ENCODE results near the gene GABARAPL2. TPM values are rescaled to one million over a fixed set of nuclear protein-coding genes. Genes with fewer than 3 reads are reported as not detected.
"Not testable (repeated sequence)": the region's sequence is repeated elsewhere in the genome, so short reads cannot be mapped to it uniquely, and the experiment has no call there.

The GABARAPL2 gene
- total and polyA plus RNA-seq, 2 donors (not counting 1 experiment from before 2014, with no cell fraction given): 73.0 to 84.9 TPM

DNA sequence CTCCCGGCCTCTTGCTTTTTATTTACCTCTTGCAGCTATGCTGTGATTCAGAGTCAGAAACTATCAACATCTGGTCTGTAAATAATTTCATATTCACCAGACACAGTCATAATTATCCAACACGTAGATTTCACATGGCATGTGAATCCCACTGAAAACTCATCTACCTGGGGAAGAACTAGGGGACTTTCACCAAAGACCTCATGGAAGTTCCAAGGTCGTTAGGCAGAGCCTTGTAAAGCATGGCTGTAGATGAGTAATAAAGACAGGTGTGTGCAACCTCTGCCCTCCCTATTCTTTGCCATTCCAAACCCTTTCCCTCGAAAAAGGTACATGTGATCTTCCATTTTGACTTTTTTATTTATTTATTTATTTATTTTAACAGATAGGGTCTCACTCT lies 28.4 kb upstream of the GABARAPL2 start:
- Histone ChIP-seq H3K9me3 (ENCODE audit: control extremely low read depth in 1 of 3, control insufficient read depth in 2 of 3, insufficient read depth in 1 of 3, low read length in 2 of 3) (no peaks in the 10 kb centered on the region), H3K27ac (ENCODE audit: low read length in 2 of 2) (no peak overlapping the region), H3K4me1 (ENCODE audit: control insufficient read depth in 2 of 2, insufficient read depth in 2 of 2, low read length in 2 of 2) (no peaks in the 10 kb centered on the region), H3K4me2 (replicated peaks; ENCODE audit: low read depth, low read length, poor library complexity, severe bottlenecking) (no peak overlapping the region), H3K27me3 (replicated peaks in 1 of 4; ENCODE audit: control extremely low read depth in 1 of 4, control insufficient read depth in 3 of 4, insufficient read depth in 4 of 4, low read length in 3 of 4) (no peaks in the 10 kb centered on the region), H3K4me3 (ENCODE audit: control extremely low read depth in 1 of 5, extremely low read depth in 1 of 5, insufficient read depth in 1 of 5, low read depth in 2 of 5, low read length in 4 of 5) (no peak overlapping the region), H3K9ac (ENCODE audit: low read length) (no peak overlapping the region), H3K36me3 (replicated peaks in 1 of 2; ENCODE audit: control extremely low read depth in 1 of 2, control insufficient read depth in 1 of 2, extremely low read depth in 1 of 2, insufficient read depth in 2 of 2, low read length in 1 of 2) (no peaks in the 10 kb centered on the region), H3K79me2 (ENCODE audit: control insufficient read depth, insufficient read depth, low read length) (no peaks in the 10 kb centered on the region), H2AFZ (ENCODE audit: insufficient read depth, low read depth, low read length, poor library complexity, severe bottlenecking) (no peak overlapping the region), H4K20me1 (ENCODE audit: control insufficient read depth, insufficient read depth, low read length, poor library complexity, severe bottlenecking) (no peaks in the 10 kb centered on the region)
- WGBS (ENCODE audit: insufficient coverage): 100% methylated on average over 1 of the region's 4 CpGs
- ChIA-PET CTCF (no interaction called here), POLR2A (no interaction called here)
- intact Hi-C loops (cut with micrococcal nuclease): no loop called here
- Mint-ChIP-seq H3K4me1 (no peaks in the 10 kb centered on the region), H3K9me3 (ENCODE audit: insufficient read depth) (no peaks in the 10 kb centered on the region), H3K27me3 (peaks cover 3% of the 10 kb centered on the region), H3K27ac (no peak overlapping the region), H3K4me3 (no peak overlapping the region)
- TF ChIP-seq, protein P1, sequence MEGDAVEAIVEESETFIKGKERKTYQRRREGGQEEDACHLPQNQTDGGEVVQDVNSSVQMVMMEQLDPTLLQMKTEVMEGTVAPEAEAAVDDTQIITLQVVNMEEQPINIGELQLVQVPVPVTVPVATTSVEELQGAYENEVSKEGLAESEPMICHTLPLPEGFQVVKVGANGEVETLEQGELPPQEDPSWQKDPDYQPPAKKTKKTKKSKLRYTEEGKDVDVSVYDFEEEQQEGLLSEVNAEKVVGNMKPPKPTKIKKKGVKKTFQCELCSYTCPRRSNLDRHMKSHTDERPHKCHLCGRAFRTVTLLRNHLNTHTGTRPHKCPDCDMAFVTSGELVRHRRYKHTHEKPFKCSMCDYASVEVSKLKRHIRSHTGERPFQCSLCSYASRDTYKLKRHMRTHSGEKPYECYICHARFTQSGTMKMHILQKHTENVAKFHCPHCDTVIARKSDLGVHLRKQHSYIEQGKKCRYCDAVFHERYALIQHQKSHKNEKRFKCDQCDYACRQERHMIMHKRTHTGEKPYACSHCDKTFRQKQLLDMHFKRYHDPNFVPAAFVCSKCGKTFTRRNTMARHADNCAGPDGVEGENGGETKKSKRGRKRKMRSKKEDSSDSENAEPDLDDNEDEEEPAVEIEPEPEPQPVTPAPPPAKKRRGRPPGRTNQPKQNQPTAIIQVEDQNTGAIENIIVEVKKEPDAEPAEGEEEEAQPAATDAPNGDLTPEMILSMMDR (IDR thresholded peaks at IDR 0.05): no peak
- no peak for TF ChIP-seq EZH2 (IDR thresholded peaks at IDR 0.05; ENCODE audit: borderline replicate concordance, insufficient read depth, low read depth, low read length, poor library complexity, severe bottlenecking)
- ATAC-seq (ENCODE audit: low read depth): no peak
- DNase-seq: no peak

DNA sequence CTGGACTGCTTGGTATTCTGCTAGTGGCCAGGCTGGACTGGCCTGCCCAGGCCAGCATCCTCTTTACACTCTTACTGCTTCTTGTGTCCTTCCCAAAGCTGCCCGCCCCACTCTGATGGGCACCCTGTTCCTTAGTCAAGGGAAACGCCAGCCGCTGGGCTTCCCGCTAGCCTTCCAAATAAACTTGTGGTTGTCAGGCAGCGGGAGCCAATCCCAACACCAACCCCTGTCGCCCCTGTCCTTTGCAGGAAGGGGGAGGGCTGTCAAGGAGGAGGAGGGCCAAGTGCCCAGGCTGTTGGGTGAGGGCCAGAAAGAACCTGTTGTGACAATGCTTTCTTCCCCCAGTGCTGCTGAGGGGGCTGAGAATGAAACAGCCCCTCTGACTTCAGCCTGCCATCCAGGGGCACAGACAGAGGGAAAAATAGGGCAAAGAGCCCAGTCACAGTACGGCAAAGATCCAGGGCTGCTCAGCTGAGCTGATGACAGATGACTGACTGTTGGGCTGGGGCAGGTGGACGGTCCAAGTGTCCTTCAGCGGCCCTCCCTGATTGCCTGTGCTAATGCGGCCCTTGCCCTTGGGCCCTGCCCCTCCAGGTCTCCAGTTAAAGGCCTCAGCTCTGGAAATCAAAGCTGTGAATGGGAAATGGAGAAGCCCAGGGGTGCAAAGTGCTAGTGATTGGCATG lies 27.2 kb upstream of the GABARAPL2 start:
- H3K4me3 Mint-ChIP-seq; ATAC-seq (ENCODE audit: low read depth); H3K27me3 ChIP-seq (replicated peaks in 1 of 4; ENCODE audit: control extremely low read depth in 1 of 4, control insufficient read depth in 3 of 4, insufficient read depth in 4 of 4, low read length in 3 of 4); H3K9me3 ChIP-seq (ENCODE audit: control extremely low read depth in 1 of 3, control insufficient read depth in 2 of 3, insufficient read depth in 1 of 3, low read length in 2 of 3); intact Hi-C loops (cut with micrococcal nuclease); H3K27ac Mint-ChIP-seq; H3K4me2 ChIP-seq (replicated peaks; ENCODE audit: low read depth, low read length, poor library complexity, severe bottlenecking); H4K20me1 ChIP-seq (ENCODE audit: control insufficient read depth, insufficient read depth, low read length, poor library complexity, severe bottlenecking); DNase-seq; H3K4me3 ChIP-seq (ENCODE audit: control extremely low read depth in 1 of 5, extremely low read depth in 1 of 5, insufficient read depth in 1 of 5, low read depth in 2 of 5, low read length in 4 of 5); H2AFZ ChIP-seq (ENCODE audit: insufficient read depth, low read depth, low read length, poor library complexity, severe bottlenecking); H3K4me1 ChIP-seq (ENCODE audit: control insufficient read depth in 2 of 2, insufficient read depth in 2 of 2, low read length in 2 of 2); H3K9me3 Mint-ChIP-seq (ENCODE audit: insufficient read depth); H3K36me3 ChIP-seq (replicated peaks in 1 of 2; ENCODE audit: control extremely low read depth in 1 of 2, control insufficient read depth in 1 of 2, extremely low read depth in 1 of 2, insufficient read depth in 2 of 2, low read length in 1 of 2); CTCF ChIA-PET; H3K9ac ChIP-seq (ENCODE audit: low read length); POLR2A ChIA-PET; H3K27me3 Mint-ChIP-seq; H3K79me2 ChIP-seq (ENCODE audit: control insufficient read depth, insufficient read depth, low read length); H3K4me1 Mint-ChIP-seq; H3K27ac ChIP-seq (ENCODE audit: low read length in 2 of 2): not testable (repeated sequence)
- no CpG with 5 or more reads among the region's 10 CpGs for WGBS (ENCODE audit: insufficient coverage)
